WTC11 (cell line): ENCODE measurements around the gene PNLIP. TPM values are rescaled to one million over a fixed set of nuclear protein-coding genes. Genes with fewer than 3 reads are reported as not detected.

ENCODE experiments used
- ATAC-seq: fragments of 200-7000 bp; cut with Tn5 transposase; 2 replicates; pipeline ENCODE4 v1.10.0; 2021; ENCODE audit warnings: mild to moderate bottlenecking, moderate library complexity
- CTCF ChIA-PET: fragments of 300-600 bp; sonication (Branson Sonifier 250); formaldehyde crosslinking; loops from one replicate; lab custom pipeline; 2021; ENCODE audit warnings: antibody characterized with exemption; lab: Charles Lee
- POLR2A ChIA-PET: fragments of 350-600 bp; sonication (Branson Sonifier 250); formaldehyde crosslinking; loops from one replicate; lab custom pipeline; 2021; ENCODE audit warnings: antibody characterized with exemption; lab: Charles Lee
- DNase-seq: peaks from one replicate; pipeline ENCODE4 v3.0.0; 2021; ENCODE audit warnings: low spot score
- H3K27ac Mint-ChIP-seq: 2 replicates; pipeline ENCODE4 v1.8.0; 2021; ENCODE audit warnings: mixed read lengths
- H3K27me3 Mint-ChIP-seq: 2 replicates; pipeline ENCODE4 v1.8.0; 2021; ENCODE audit warnings: low read depth, mild to moderate bottlenecking, moderate library complexity, mixed read lengths
- H3K36me3 Mint-ChIP-seq: 2 replicates; pipeline ENCODE4 v1.8.0; 2021; ENCODE audit warnings: mixed read lengths
- H3K4me1 Mint-ChIP-seq: 2 replicates; pipeline ENCODE4 v1.8.0; 2022; ENCODE audit warnings: mixed read lengths
- H3K4me3 Mint-ChIP-seq: 2 replicates; pipeline ENCODE4 v1.8.0; 2021; ENCODE audit warnings: mild to moderate bottlenecking, moderate library complexity, mixed read lengths
- H3K9me3 Mint-ChIP-seq: 2 replicates; pipeline ENCODE4 v1.8.0; 2021; ENCODE audit warnings: mixed read lengths
- ATF1 ChIP-seq: sonication (generic); formaldehyde crosslinking; IDR thresholded peaks from 2 replicates; pipeline ENCODE4 v1.8.1; 2023; ENCODE audit warnings: mild to moderate bottlenecking, moderate library complexity, missing genetic modification reagents
- CBFB ChIP-seq: sonication (generic); formaldehyde crosslinking; IDR thresholded peaks from 2 replicates; pipeline ENCODE4 v1.8.1; 2022; ENCODE audit warnings: mild to moderate bottlenecking, low read depth, missing genetic modification reagents
- ELF4 ChIP-seq: sonication (generic); formaldehyde crosslinking; IDR thresholded peaks from 2 replicates; pipeline ENCODE4 v1.8.1; 2022; ENCODE audit warnings: low read depth, mild to moderate bottlenecking, moderate library complexity, missing genetic modification reagents
- ESRRA ChIP-seq: sonication (generic); formaldehyde crosslinking; IDR thresholded peaks from 2 replicates; pipeline ENCODE4 v1.8.1; 2022; ENCODE audit warnings: mild to moderate bottlenecking, missing genetic modification reagents, borderline replicate concordance
- FOXP4 ChIP-seq: sonication (generic); formaldehyde crosslinking; IDR thresholded peaks from 2 replicates; pipeline ENCODE4 v1.8.0; 2022; ENCODE audit warnings: mild to moderate bottlenecking, missing genetic modification reagents
- GRHL2 ChIP-seq: fragments of 250-450 bp; sonication (Bioruptor Pico); IDR thresholded peaks from 2 replicates; pipeline ENCODE4 v1.8.0; 2022; ENCODE audit warnings: mild to moderate bottlenecking, moderate library complexity; ENCODE audit not compliant: insufficient replicate concordance, severe bottlenecking
- HMGA2 ChIP-seq: fragments of 250-450 bp; sonication (Bioruptor Pico); IDR thresholded peaks from 2 replicates; pipeline ENCODE4 v1.4.0; 2021; ENCODE audit warnings: mild to moderate bottlenecking, moderate library complexity
- IRF1 ChIP-seq: sonication (generic); formaldehyde crosslinking; IDR thresholded peaks from 2 replicates; pipeline ENCODE4 v1.8.0; 2023; ENCODE audit warnings: missing genetic modification reagents
- JUN ChIP-seq: sonication (generic); formaldehyde crosslinking; IDR thresholded peaks from 2 replicates; pipeline ENCODE4 v1.8.0; 2023; ENCODE audit warnings: mild to moderate bottlenecking, missing genetic modification reagents
- MXD4 ChIP-seq: fragments of 250-450 bp; sonication (Bioruptor Pico); IDR thresholded peaks from 2 replicates; pipeline ENCODE4 v1.8.0; 2021; ENCODE audit warnings: mild to moderate bottlenecking, moderate library complexity, borderline replicate concordance
- NFYB ChIP-seq: sonication (generic); formaldehyde crosslinking; conservative IDR thresholded peaks from 2 replicates; pipeline ENCODE4 v1.8.0; 2022; ENCODE audit warnings: low read depth, missing genetic modification reagents
- PRRX2 ChIP-seq: fragments of 250-450 bp; sonication (Bioruptor Pico); IDR thresholded peaks from 2 replicates; pipeline ENCODE4 v1.8.0; 2021; ENCODE audit warnings: mild to moderate bottlenecking
- SP1 ChIP-seq: sonication (generic); formaldehyde crosslinking; conservative IDR thresholded peaks from 2 replicates; pipeline ENCODE4 v1.8.1; 2022; ENCODE audit warnings: missing genetic modification reagents
- STAT6 ChIP-seq: sonication (generic); formaldehyde crosslinking; conservative IDR thresholded peaks from 2 replicates; pipeline ENCODE4 v1.8.1; 2023; ENCODE audit warnings: mild to moderate bottlenecking, low read depth, missing genetic modification reagents, moderate library complexity
- TEAD1 ChIP-seq: sonication (generic); formaldehyde crosslinking; IDR thresholded peaks from 2 replicates; pipeline ENCODE4 v1.8.0; 2022; ENCODE audit warnings: mild to moderate bottlenecking, missing genetic modification reagents
- ZBTB43 ChIP-seq: sonication (generic); formaldehyde crosslinking; IDR thresholded peaks from 2 replicates; pipeline ENCODE4 v1.8.1; 2023; ENCODE audit warnings: mild to moderate bottlenecking, missing genetic modification reagents
- ZNF232 ChIP-seq: sonication (generic); formaldehyde crosslinking; IDR thresholded peaks from 2 replicates; pipeline ENCODE4 v1.8.0; 2022; ENCODE audit warnings: mild to moderate bottlenecking, missing genetic modification reagents
- ZNF263 ChIP-seq: sonication (generic); formaldehyde crosslinking; IDR thresholded peaks from 2 replicates; pipeline ENCODE4 v1.8.1; 2022; ENCODE audit warnings: low read depth, mild to moderate bottlenecking, moderate library complexity, missing genetic modification reagents
- ZNF671 ChIP-seq: fragments of 250-450 bp; sonication (Bioruptor Pico); IDR thresholded peaks from 2 replicates; pipeline ENCODE4 v1.8.0; 2021; ENCODE audit warnings: mild to moderate bottlenecking
- total RNA-seq: library from RNA; stranded (reverse); gene quantifications from 3 replicates; pipeline ENCODE4 v1.2.3, GENCODE V29; 2021
- TF ChIP-seq, protein P1 (sequence below): sonication (generic); formaldehyde crosslinking; IDR thresholded peaks from 2 replicates; pipeline ENCODE4 v1.8.0; 2022; ENCODE audit warnings: mild to moderate bottlenecking, missing genetic modification reagents
- TF ChIP-seq, protein P2 (sequence below): sonication (generic); formaldehyde crosslinking; IDR thresholded peaks from 2 replicates; pipeline ENCODE4 v1.8.1; 2022; ENCODE audit warnings: missing genetic modification reagents, borderline replicate concordance
- TF ChIP-seq, protein P3 (sequence below): sonication (generic); formaldehyde crosslinking; conservative IDR thresholded peaks from 2 replicates; pipeline ENCODE4 v1.8.1; 2022; ENCODE audit warnings: mild to moderate bottlenecking, missing genetic modification reagents
- TF ChIP-seq, protein P4 (sequence below): sonication (generic); formaldehyde crosslinking; IDR thresholded peaks from 2 replicates; pipeline ENCODE4 v1.8.0; 2022; ENCODE audit warnings: mild to moderate bottlenecking, missing genetic modification reagents

Gene PNLIP
- total RNA-seq, 1 experiment from 2014 or later = 1.6 TPM

- no peak overlapping the region for H3K4me3 Mint-ChIP-seq
- H3K36me3 Mint-ChIP-seq = no peaks in the 10 kb centered on the region
- H3K27me3 Mint-ChIP-seq = no peaks in the 10 kb centered on the region
- ATAC-seq = no peak
- DNase-seq = no peak
- H3K27ac Mint-ChIP-seq = no peak overlapping the region
- TF ChIP-seq TEAD1 (CRISPR knock-in tag) = no peak
- no peak for TF ChIP-seq ZNF263 (CRISPR knock-in tag)
- TF ChIP-seq, all 79 proteins: peak for 0
- POLR2A ChIA-PET = no interaction called here
- CTCF ChIA-PET = no interaction called here
- no peaks in the 10 kb centered on the region for H3K4me1 Mint-ChIP-seq
- H3K9me3 Mint-ChIP-seq = no peaks in the 10 kb centered on the region
Measured at GRCh38 chr10:116565534-116565933, 19.8 kb downstream of the PNLIP start.

DNA sequence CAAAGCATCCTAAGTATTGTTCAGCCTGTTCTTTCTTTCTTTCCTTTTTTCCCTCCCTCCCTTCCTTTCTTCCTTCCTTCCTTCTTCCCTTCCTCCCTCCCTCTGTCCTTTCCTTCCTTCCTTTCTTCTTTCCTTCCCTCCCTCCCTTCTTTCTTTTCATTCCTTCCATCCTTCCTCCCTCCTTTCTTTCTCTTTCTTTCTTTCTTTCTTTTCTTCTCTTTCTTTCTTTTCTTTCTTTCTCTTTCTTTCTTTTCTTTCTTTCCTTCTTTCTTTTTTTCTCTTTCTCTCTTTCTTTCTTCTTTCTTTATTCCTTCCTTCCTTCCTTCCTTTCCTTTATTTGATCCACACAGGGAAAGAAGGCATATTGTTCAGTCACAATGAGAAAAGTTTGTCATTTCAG is 21.2 kb downstream of the PNLIP start:
- CTCF ChIA-PET = no interaction called here
- no peak for TF ChIP-seq TEAD1 (CRISPR knock-in tag)
- no peak for TF ChIP-seq ZBTB43 (CRISPR knock-in tag)
- TF ChIP-seq ZNF671 (CRISPR knock-in tag) = no peak
- TF ChIP-seq, protein P1, sequence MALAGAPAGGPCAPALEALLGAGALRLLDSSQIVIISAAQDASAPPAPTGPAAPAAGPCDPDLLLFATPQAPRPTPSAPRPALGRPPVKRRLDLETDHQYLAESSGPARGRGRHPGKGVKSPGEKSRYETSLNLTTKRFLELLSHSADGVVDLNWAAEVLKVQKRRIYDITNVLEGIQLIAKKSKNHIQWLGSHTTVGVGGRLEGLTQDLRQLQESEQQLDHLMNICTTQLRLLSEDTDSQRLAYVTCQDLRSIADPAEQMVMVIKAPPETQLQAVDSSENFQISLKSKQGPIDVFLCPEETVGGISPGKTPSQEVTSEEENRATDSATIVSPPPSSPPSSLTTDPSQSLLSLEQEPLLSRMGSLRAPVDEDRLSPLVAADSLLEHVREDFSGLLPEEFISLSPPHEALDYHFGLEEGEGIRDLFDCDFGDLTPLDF (CRISPR knock-in tag) = no peak
- no peak for TF ChIP-seq PRRX2 (CRISPR knock-in tag)
- TF ChIP-seq JUN (CRISPR knock-in tag) = no peak
- TF ChIP-seq, protein P2, sequence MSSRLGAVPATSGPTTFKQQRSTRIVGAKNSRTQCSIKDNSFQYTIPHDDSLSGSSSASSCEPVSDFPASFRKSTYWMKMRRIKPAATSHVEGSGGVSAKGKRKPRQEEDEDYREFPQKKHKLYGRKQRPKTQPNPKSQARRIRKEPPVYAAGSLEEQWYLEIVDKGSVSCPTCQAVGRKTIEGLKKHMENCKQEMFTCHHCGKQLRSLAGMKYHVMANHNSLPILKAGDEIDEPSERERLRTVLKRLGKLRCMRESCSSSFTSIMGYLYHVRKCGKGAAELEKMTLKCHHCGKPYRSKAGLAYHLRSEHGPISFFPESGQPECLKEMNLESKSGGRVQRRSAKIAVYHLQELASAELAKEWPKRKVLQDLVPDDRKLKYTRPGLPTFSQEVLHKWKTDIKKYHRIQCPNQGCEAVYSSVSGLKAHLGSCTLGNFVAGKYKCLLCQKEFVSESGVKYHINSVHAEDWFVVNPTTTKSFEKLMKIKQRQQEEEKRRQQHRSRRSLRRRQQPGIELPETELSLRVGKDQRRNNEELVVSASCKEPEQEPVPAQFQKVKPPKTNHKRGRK (CRISPR knock-in tag) = no peak
- no peak for TF ChIP-seq NFYB (CRISPR knock-in tag)
- TF ChIP-seq MXD4 (CRISPR knock-in tag) = no peak
- TF ChIP-seq, protein P3, sequence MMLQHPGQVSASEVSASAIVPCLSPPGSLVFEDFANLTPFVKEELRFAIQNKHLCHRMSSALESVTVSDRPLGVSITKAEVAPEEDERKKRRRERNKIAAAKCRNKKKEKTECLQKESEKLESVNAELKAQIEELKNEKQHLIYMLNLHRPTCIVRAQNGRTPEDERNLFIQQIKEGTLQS (CRISPR knock-in tag) = no peak
- TF ChIP-seq ZNF232 (CRISPR knock-in tag) = no peak
- TF ChIP-seq CBFB (CRISPR knock-in tag) = no peak
- TF ChIP-seq, protein P4, sequence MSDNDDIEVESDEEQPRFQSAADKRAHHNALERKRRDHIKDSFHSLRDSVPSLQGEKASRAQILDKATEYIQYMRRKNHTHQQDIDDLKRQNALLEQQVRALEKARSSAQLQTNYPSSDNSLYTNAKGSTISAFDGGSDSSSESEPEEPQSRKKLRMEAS (CRISPR knock-in tag) = no peak
- ATAC-seq (no peak), DNase-seq (no peak)
- Mint-ChIP-seq H3K4me3 (no peak overlapping the region), H3K4me1 (no peaks in the 10 kb centered on the region), H3K36me3 (no peaks in the 10 kb centered on the region), H3K27ac (no peak overlapping the region), H3K27me3 (no peaks in the 10 kb centered on the region), H3K9me3 (no peaks in the 10 kb centered on the region)
- POLR2A ChIA-PET = no interaction called here

DNA sequence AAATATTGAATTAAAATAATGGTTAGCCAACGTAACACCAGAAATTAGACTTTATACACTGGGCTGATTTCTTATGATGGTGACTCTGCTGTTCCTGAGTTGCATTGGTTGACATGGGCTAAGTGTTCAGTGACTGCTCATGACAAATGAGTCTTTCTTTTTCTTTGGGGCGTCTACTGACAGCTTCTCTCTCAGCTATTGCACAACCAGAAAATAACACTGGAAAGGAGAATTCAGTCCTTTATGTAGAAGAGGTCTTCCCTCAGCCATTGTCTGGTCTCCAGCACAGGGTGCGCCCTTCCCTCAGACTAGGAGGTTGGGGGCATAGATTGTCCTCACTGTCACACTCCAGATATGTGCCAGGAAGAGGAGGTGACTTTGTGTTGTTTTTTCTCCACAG is 21.6 kb downstream of the PNLIP start:
- Mint-ChIP-seq H3K4me1 (no peaks in the 10 kb centered on the region), H3K4me3 (no peak overlapping the region), H3K27ac (no peak overlapping the region), H3K27me3 (no peaks in the 10 kb centered on the region), H3K36me3 (no peaks in the 10 kb centered on the region), H3K9me3 (no peaks in the 10 kb centered on the region)
- DNase-seq = no peak
- CTCF ChIA-PET = no interaction called here
- ATAC-seq = no peak
- POLR2A ChIA-PET = no interaction called here
- TF ChIP-seq STAT6 (CRISPR knock-in tag) (no peak), FOXP4 (no peak), GRHL2 (CRISPR knock-in tag) (no peak), SP1 (CRISPR knock-in tag) (no peak), ELF4 (CRISPR knock-in tag) (no peak), ATF1 (CRISPR knock-in tag) (no peak), IRF1 (CRISPR knock-in tag) (no peak), ESRRA (CRISPR knock-in tag) (no peak), ZNF263 (CRISPR knock-in tag) (no peak), HMGA2 (no peak)
